ENCODE measurements around the gene MICALL2.

GRCh38 chr7:1412322-1413261 lies 46.7 kb downstream of the MICALL2 start:
- TF ChIP-seq CTCF (IDR thresholded peaks at IDR 0.05) (peak; percentile 44 to 81 (median 67)), POLR2A (IDR thresholded peaks at IDR 0.05) (no peak)

All from testis (tissue), 2 donors.